ENCODE measurements around the gene DHX15. TPM values are rescaled to one million over a fixed set of nuclear protein-coding genes. Genes with fewer than 3 reads are reported as not detected.
A peak's percentile ranks its signal among the peaks of the same experiment; 100 is the strongest.

Gene DHX15
- total RNA-seq, 1 donor from 2014 or later: 206 TPM

DNA sequence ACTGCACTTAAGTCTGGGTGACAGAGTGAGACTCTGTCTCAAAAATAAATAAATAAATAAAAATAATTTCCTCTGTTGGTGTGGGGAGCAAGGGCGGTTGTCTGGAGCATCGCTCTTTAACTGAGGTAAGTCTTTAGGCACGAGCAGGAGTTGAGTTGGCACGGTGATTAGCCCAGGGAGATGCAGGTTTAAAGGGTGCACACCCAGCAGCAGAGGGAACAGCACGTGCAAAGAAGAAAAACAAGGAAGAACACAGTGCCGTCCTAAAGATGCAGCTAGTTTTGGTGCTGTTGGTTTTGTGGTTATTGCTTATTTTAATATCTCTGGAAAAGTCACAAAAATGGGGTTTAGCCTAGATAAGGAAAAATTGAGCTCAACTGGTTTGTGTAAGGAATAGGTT, 87.8 kb downstream of the DHX15 start:
- Mint-ChIP-seq H3K27ac (no peak overlapping the region), H3K36me3 (ENCODE audit: insufficient read depth) (no peaks in the 10 kb centered on the region), H3K9me3 (ENCODE audit: low read depth) (peaks cover 3% of the 10 kb centered on the region), H3K4me3 (ENCODE audit: low read depth) (no peak overlapping the region), H3K4me1 (ENCODE audit: low read depth) (no peaks in the 10 kb centered on the region), H3K27me3 (peaks cover 27% of the 10 kb centered on the region)
- no peak for TF ChIP-seq CTCF (IDR thresholded peaks at IDR 0.05; ENCODE audit: unreplicated experiment)
- no peak for DNase-seq (ENCODE audit: low spot score, unreplicated experiment)

- no peak overlapping the region for H3K27ac Mint-ChIP-seq
- no peak for TF ChIP-seq CTCF (IDR thresholded peaks at IDR 0.05; ENCODE audit: unreplicated experiment)
- peaks cover 3% of the 10 kb centered on the region for H3K9me3 Mint-ChIP-seq (ENCODE audit: low read depth)
- no peaks in the 10 kb centered on the region for H3K4me1 Mint-ChIP-seq (ENCODE audit: low read depth)
- no peak overlapping the region for H3K4me3 Mint-ChIP-seq (ENCODE audit: low read depth)
- H3K36me3 Mint-ChIP-seq (ENCODE audit: insufficient read depth): no peaks in the 10 kb centered on the region
- H3K27me3 Mint-ChIP-seq: peaks cover 17% of the 10 kb centered on the region
- DNase-seq (ENCODE audit: low spot score, unreplicated experiment): no peak
Measured at GRCh38 chr4:24495388-24495787, 89.0 kb downstream of the DHX15 start.

- no peak for TF ChIP-seq CTCF (IDR thresholded peaks at IDR 0.05; ENCODE audit: unreplicated experiment)
- H3K36me3 Mint-ChIP-seq (ENCODE audit: insufficient read depth): no peaks in the 10 kb centered on the region
- DNase-seq (ENCODE audit: low spot score, unreplicated experiment): no peak
- H3K27ac Mint-ChIP-seq: no peak overlapping the region
- H3K4me3 Mint-ChIP-seq (ENCODE audit: low read depth): no peak overlapping the region
- no peaks in the 10 kb centered on the region for H3K4me1 Mint-ChIP-seq (ENCODE audit: low read depth)
- H3K9me3 Mint-ChIP-seq (ENCODE audit: low read depth): peaks cover 3% of the 10 kb centered on the region
- H3K27me3 Mint-ChIP-seq: peaks cover 7% of the 10 kb centered on the region
Measured at GRCh38 chr4:24489870-24490269, 94.5 kb downstream of the DHX15 start.

DNA sequence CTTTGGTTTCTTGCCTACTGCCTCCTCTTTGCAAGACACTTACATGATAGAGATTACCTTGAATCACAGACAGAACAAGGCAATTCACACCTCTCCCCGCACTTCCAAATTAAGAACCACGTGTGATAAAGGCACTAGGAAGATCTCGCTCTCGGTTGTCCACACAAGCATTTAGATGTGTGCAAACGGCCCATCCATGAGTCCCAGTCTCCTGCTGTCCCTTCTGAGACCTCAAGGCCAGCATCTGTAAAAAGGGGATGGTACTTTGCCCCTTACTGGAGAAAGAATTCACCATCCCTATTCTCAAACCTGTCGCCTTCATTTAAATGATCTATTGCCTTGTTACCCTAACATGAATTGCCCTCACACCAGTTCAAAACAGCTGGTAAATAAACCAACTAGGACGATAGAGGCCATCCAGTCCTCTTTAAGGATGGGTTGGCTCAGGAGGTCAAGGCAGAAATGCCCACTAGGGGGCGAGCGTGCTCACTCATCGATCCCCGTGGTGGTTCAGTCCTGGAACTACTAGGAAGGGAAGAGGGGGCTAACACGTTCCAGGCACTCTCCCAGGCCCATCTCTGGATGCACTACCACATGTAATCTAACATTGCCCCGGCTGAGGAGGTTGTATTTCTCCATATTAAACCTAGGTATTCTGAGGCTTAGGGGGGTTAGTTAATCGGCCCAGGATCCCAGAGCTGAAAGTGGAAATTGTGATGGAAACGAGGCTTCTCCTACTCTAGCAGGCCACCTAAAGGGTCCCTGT, 95.8 kb downstream of the DHX15 start:
- TF ChIP-seq CTCF (IDR thresholded peaks at IDR 0.05; ENCODE audit: unreplicated experiment): peak; percentile 92
- H3K27ac Mint-ChIP-seq: no peak overlapping the region
- no peak overlapping the region for H3K4me3 Mint-ChIP-seq (ENCODE audit: low read depth)
- H3K9me3 Mint-ChIP-seq (ENCODE audit: low read depth): peaks cover 3% of the 10 kb centered on the region
- H3K4me1 Mint-ChIP-seq (ENCODE audit: low read depth): no peaks in the 10 kb centered on the region
- H3K27me3 Mint-ChIP-seq: peaks cover 7% of the 10 kb centered on the region
- DNase-seq (ENCODE audit: low spot score, unreplicated experiment): peak; percentile 70
- H3K36me3 Mint-ChIP-seq (ENCODE audit: insufficient read depth): no peaks in the 10 kb centered on the region

- Mint-ChIP-seq H3K9me3 (ENCODE audit: low read depth) (no peaks in the 10 kb centered on the region), H3K27ac (no peak overlapping the region), H3K4me1 (ENCODE audit: low read depth) (peaks cover 3% of the 10 kb centered on the region), H3K27me3 (peaks cover 20% of the 10 kb centered on the region), H3K4me3 (ENCODE audit: low read depth) (no peak overlapping the region), H3K36me3 (ENCODE audit: insufficient read depth) (no peaks in the 10 kb centered on the region)
- no peak for TF ChIP-seq CTCF (IDR thresholded peaks at IDR 0.05; ENCODE audit: unreplicated experiment)
- DNase-seq (ENCODE audit: low spot score, unreplicated experiment): no peak
Measured at GRCh38 chr4:24482871-24483270, 101.5 kb downstream of the DHX15 start.
